KOPT-K1 (cell line): ENCODE data around the gene HES7.
A peak's percentile ranks its signal among the peaks of the same experiment; 100 is the strongest.

Source experiments
- H3K27ac ChIP-seq: fragments of 200-600 bp; sonication (generic); 2 replicates; pipeline ENCODE4 v1.5.1; 2016; ENCODE audit warnings: antibody characterized with exemption, mild to moderate bottlenecking, low read depth, low read length; ENCODE audit not compliant: poor library complexity, severe bottlenecking
- H3K36me3 ChIP-seq: fragments of 200-600 bp; sonication (generic); 2 replicates; pipeline ENCODE4 v1.5.1; 2017; ENCODE audit warnings: antibody characterized with exemption, mild to moderate bottlenecking, low read length, moderate library complexity; ENCODE audit not compliant: insufficient read depth
- H3K9me3 ChIP-seq: fragments of 200-600 bp; sonication (generic); 2 replicates; pipeline ENCODE4 v1.5.1; 2017; ENCODE audit warnings: antibody characterized with exemption, low read length, mild to moderate bottlenecking; ENCODE audit not compliant: insufficient read depth, poor library complexity, severe bottlenecking

The HES7 gene

GRCh38 chr17:8122924-8123694 is 797 bp downstream of the HES7 start:
- no peaks in the 10 kb centered on the region for H3K9me3 ChIP-seq
- H3K36me3 ChIP-seq, result no peaks in the 10 kb centered on the region
- no peak overlapping the region for H3K27ac ChIP-seq

- Histone ChIP-seq H3K9me3 (no peaks in the 10 kb centered on the region), H3K27ac (no peak overlapping the region)
Measured at GRCh38 chr17:8122422-8122923, 1.4 kb downstream of the HES7 start.

GRCh38 chr17:8121681-8122421 is 2.1 kb downstream of the HES7 start:
- H3K36me3 ChIP-seq, result no peaks in the 10 kb centered on the region
- H3K27ac ChIP-seq, result no peak overlapping the region
- H3K9me3 ChIP-seq, result no peaks in the 10 kb centered on the region

More at GRCh38 chr17:8122422-8122923, 1.4 kb downstream of the HES7 start:
- no peaks in the 10 kb centered on the region for H3K36me3 ChIP-seq

GRCh38 chr17:8121407-8121680 is 2.6 kb downstream of the HES7 start:
- H3K9me3 ChIP-seq, result no peaks in the 10 kb centered on the region
- no peak overlapping the region for H3K27ac ChIP-seq
- no peaks in the 10 kb centered on the region for H3K36me3 ChIP-seq

GRCh38 chr17:8120520-8121406 is 3.1 kb downstream of the HES7 start:
- Histone ChIP-seq H3K36me3 (no peaks in the 10 kb centered on the region), H3K9me3 (no peaks in the 10 kb centered on the region), H3K27ac (no peak overlapping the region)

- Histone ChIP-seq H3K9me3 (no peaks in the 10 kb centered on the region), H3K36me3 (no peaks in the 10 kb centered on the region), H3K27ac (peak overlapping the region; percentile 37)
Measured at GRCh38 chr17:8119581-8120519, 4.1 kb downstream of the HES7 start.

GRCh38 chr17:8118769-8119580 is 4.9 kb downstream of the HES7 start:
- no peaks in the 10 kb centered on the region for H3K9me3 ChIP-seq
- no peaks in the 10 kb centered on the region for H3K36me3 ChIP-seq
- peak overlapping the region; percentile 37 for H3K27ac ChIP-seq

GRCh38 chr17:8117980-8118768 is 5.7 kb downstream of the HES7 start, which contains the start of gene ALOXE3:
TSS of gene ALOXE3 (minus strand) at chr17:8118514. CDS start at chr17:8117990, 524 bp downstream.
- Histone ChIP-seq H3K36me3 (no peaks in the 10 kb centered on the region), H3K27ac (peak within 1 kb of the TSS; percentile 37), H3K9me3 (no peaks in the 10 kb centered on the region)

GRCh38 chr17:8117367-8117979 is 6.4 kb downstream of the HES7 start:
- no peaks in the 10 kb centered on the region for H3K36me3 ChIP-seq
- no peaks in the 10 kb centered on the region for H3K9me3 ChIP-seq

GRCh38 chr17:8116776-8117175 is 7.1 kb downstream of the HES7 start:
- H3K9me3 ChIP-seq, result no peaks in the 10 kb centered on the region
- no peak overlapping the region for H3K27ac ChIP-seq
- no peaks in the 10 kb centered on the region for H3K36me3 ChIP-seq

More at GRCh38 chr17:8117367-8117979, 6.4 kb downstream of the HES7 start:
- no peak overlapping the region for H3K27ac ChIP-seq

- Histone ChIP-seq H3K27ac (no peak overlapping the region), H3K36me3 (no peaks in the 10 kb centered on the region), H3K9me3 (no peaks in the 10 kb centered on the region)
Measured at GRCh38 chr17:8110907-8111306, 13.0 kb downstream of the HES7 start.

GRCh38 chr17:8110456-8110804 is 13.5 kb downstream of the HES7 start:
- Histone ChIP-seq H3K36me3 (no peaks in the 10 kb centered on the region), H3K27ac (no peak overlapping the region), H3K9me3 (no peaks in the 10 kb centered on the region)
